SK-N-SH treated with all-trans-retinoic acid at 6 μM for 48 hours (cell line): ENCODE results near the gene PLB1.

Source experiments
- ATAC-seq: fragments of 200-7000 bp; cut with Tn5 transposase; 3 replicates; pipeline ENCODE4 v1.9.1; 2020; ENCODE audit warnings: mild to moderate bottlenecking, moderate library complexity
- ARNTL ChIP-seq: fragments of 450-650 bp; formaldehyde crosslinking; IDR thresholded peaks from 2 replicates; pipeline ENCODE4 v1.5.0; 2020; ENCODE audit warnings: low read depth, mild to moderate bottlenecking, moderate library complexity, borderline replicate concordance
- CSDC2 ChIP-seq: fragments of 250-450 bp; sonication (Bioruptor Pico); IDR thresholded peaks from 2 replicates; pipeline ENCODE4 v1.5.0; 2020; ENCODE audit warnings: mild to moderate bottlenecking, moderate library complexity
- ESRRG ChIP-seq: fragments of 250-450 bp; sonication (Bioruptor Pico); IDR thresholded peaks from 2 replicates; pipeline ENCODE4 v1.6.1; 2021; ENCODE audit warnings: mild to moderate bottlenecking
- GLIS3 ChIP-seq: fragments of 250-450 bp; sonication (Bioruptor Pico); IDR thresholded peaks from 2 replicates; pipeline ENCODE4 v1.5.0; 2020; ENCODE audit warnings: mild to moderate bottlenecking, moderate library complexity
- ISL1 ChIP-seq: fragments of 250-450 bp; sonication (Bioruptor Pico); IDR thresholded peaks from 2 replicates; pipeline ENCODE4 v2.1.2; 2022; ENCODE audit warnings: mild to moderate bottlenecking, moderate library complexity
- OSR1 ChIP-seq: fragments of 250-450 bp; sonication (Bioruptor Pico); IDR thresholded peaks from 2 replicates; pipeline ENCODE4 v1.8.0; 2022; ENCODE audit warnings: moderate library complexity, mild to moderate bottlenecking, inconsistent platforms
- PPARA ChIP-seq: fragments of 250-450 bp; sonication (Bioruptor Pico); IDR thresholded peaks from 2 replicates; pipeline ENCODE4 v1.5.0; 2020; ENCODE audit warnings: mild to moderate bottlenecking, borderline replicate concordance
- RARB ChIP-seq: fragments of 250-450 bp; sonication (Bioruptor Pico); IDR thresholded peaks from 2 replicates; pipeline ENCODE4 v1.8.0; 2021; ENCODE audit warnings: mild to moderate bottlenecking, moderate library complexity
- SNAI2 ChIP-seq: fragments of 250-450 bp; sonication (Bioruptor Pico); IDR thresholded peaks from 2 replicates; pipeline ENCODE4 v1.5.0; 2020; ENCODE audit warnings: mild to moderate bottlenecking, moderate library complexity
- TCF4 ChIP-seq: fragments of 250-450 bp; sonication (Bioruptor Pico); IDR thresholded peaks from 2 replicates; pipeline ENCODE4 v1.8.0; 2021; ENCODE audit warnings: mild to moderate bottlenecking, moderate library complexity, borderline replicate concordance
- TOX ChIP-seq: fragments of 250-450 bp; sonication (Bioruptor Pico); IDR thresholded peaks from 2 replicates; pipeline ENCODE4 v1.8.0; 2021; ENCODE audit warnings: mild to moderate bottlenecking, moderate library complexity, borderline replicate concordance
- ZC3H10 ChIP-seq: fragments of 250-450 bp; sonication (Bioruptor Pico); IDR thresholded peaks from 2 replicates; pipeline ENCODE4 v1.5.1; 2021; ENCODE audit warnings: mild to moderate bottlenecking, moderate library complexity
- ZFP3 ChIP-seq: fragments of 250-450 bp; sonication (Bioruptor Pico); IDR thresholded peaks from 2 replicates; pipeline ENCODE4 v1.5.0; 2020; ENCODE audit warnings: mild to moderate bottlenecking, moderate library complexity
- ZFP30 ChIP-seq: fragments of 450-650 bp; formaldehyde crosslinking; IDR thresholded peaks from 2 replicates; pipeline ENCODE4 v1.5.0; 2022; ENCODE audit warnings: mild to moderate bottlenecking, moderate library complexity
- ZNF565 ChIP-seq: fragments of 450-650 bp; formaldehyde crosslinking; conservative IDR thresholded peaks from 2 replicates; pipeline ENCODE4 v1.5.0; 2020; ENCODE audit warnings: low read depth, mild to moderate bottlenecking, moderate library complexity
- ZNF70 ChIP-seq: fragments of 450-650 bp; formaldehyde crosslinking; IDR thresholded peaks from 2 replicates; pipeline ENCODE4 v1.5.0; 2020; ENCODE audit warnings: mild to moderate bottlenecking, moderate library complexity
- ZNF8 ChIP-seq: fragments of 450-650 bp; formaldehyde crosslinking; IDR thresholded peaks from 2 replicates; pipeline ENCODE4 v1.5.0; 2020; ENCODE audit warnings: mild to moderate bottlenecking, moderate library complexity
- TF ChIP-seq, protein P1 (sequence below): fragments of 250-450 bp; sonication (Bioruptor Pico); IDR thresholded peaks from 2 replicates; pipeline ENCODE4 v1.5.1; 2021; ENCODE audit warnings: mild to moderate bottlenecking, moderate library complexity
- TF ChIP-seq, protein P2 (sequence below): fragments of 250-450 bp; sonication (Bioruptor Pico); IDR thresholded peaks from 2 replicates; pipeline ENCODE4 v1.8.0; 2021; ENCODE audit warnings: low read depth, mild to moderate bottlenecking, moderate library complexity, borderline replicate concordance
- TF ChIP-seq, protein P3 (sequence below): fragments of 250-450 bp; sonication (Bioruptor Pico); IDR thresholded peaks from 2 replicates; pipeline ENCODE4 v1.8.0; 2020; ENCODE audit warnings: mild to moderate bottlenecking, moderate library complexity, borderline replicate concordance
- TF ChIP-seq, protein P4 (sequence below): fragments of 250-450 bp; sonication (Bioruptor Pico); IDR thresholded peaks from 2 replicates; pipeline ENCODE4 v1.5.1; 2020; ENCODE audit warnings: low read depth, mild to moderate bottlenecking, moderate library complexity

Gene PLB1

DNA sequence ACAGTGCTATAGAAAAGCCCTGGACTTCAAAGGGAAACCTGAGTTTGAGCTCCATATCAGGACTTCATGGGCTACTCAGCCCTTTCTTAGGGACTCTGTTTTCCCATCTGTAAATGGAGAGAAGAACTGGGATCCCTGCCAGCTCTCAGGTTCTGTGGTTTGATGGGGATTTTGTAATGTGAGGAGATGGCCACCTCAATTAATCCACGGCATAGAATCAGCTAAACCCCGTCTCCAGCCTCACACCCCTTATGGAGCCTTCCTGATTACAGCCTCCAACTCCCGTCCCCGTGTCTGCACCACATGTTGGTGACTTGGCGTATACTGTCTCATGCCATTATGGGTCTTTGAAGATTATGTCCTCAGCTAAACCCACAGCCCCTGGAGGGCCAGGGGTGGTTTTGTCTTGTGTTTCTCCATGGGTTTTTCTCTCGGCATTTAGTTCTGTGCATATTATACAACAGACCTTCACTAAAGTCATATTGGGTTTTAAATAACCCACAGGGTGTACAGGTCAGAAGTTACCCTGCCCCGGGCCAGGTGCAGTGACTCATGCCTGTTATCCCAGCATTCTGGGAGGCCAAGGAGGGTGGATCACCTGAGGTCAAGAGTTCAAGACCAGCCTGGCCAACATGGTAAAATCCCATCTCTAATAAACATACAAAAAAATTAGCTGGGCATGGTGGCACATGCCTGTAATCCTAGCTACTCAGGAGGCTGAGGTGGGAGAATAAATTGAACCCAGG, 192.0 kb downstream of the PLB1 start:
- TF ChIP-seq ZNF565 (CRISPR knock-in tag) (no peak), ZFP30 (CRISPR knock-in tag) (no peak), GLIS3 (CRISPR knock-in tag) (no peak), ISL1 (CRISPR knock-in tag) (no peak), SNAI2 (CRISPR knock-in tag) (no peak), ARNTL (CRISPR knock-in tag) (no peak), TOX (CRISPR knock-in tag) (no peak), PPARA (no peak), ZC3H10 (CRISPR knock-in tag) (no peak), RARB (CRISPR knock-in tag) (no peak), ZNF8 (no peak), ESRRG (no peak), ZNF70 (CRISPR knock-in tag) (no peak)
- TF ChIP-seq, protein P1, sequence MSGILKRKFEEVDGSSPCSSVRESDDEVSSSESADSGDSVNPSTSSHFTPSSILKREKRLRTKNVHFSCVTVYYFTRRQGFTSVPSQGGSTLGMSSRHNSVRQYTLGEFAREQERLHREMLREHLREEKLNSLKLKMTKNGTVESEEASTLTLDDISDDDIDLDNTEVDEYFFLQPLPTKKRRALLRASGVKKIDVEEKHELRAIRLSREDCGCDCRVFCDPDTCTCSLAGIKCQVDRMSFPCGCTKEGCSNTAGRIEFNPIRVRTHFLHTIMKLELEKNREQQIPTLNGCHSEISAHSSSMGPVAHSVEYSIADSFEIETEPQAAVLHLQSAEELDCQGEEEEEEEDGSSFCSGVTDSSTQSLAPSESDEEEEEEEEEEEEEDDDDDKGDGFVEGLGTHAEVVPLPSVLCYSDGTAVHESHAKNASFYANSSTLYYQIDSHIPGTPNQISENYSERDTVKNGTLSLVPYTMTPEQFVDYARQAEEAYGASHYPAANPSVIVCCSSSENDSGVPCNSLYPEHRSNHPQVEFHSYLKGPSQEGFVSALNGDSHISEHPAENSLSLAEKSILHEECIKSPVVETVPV, result no peak
- TF ChIP-seq, all 23 proteins: peak for 0
- ATAC-seq, result no peak

DNA sequence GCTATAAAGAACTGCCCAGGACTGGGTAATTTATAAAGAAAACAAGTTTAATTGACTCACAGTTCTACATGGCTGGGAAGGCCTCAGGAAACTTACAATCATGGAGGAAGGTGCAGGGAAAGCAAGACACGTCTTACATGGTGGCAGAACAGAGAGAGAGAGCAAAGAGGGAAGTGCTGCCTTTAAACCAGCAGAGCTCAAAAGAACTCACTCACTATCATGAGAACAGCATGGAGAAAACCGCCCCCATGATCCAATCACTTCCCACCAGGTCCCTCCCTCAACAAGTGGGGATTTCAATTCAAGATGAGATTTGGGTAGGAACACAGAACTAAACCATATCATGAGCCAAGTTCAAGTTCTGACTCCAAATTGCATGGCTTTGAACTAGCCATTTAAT, 193.0 kb downstream of the PLB1 start:
- TF ChIP-seq ZC3H10 (CRISPR knock-in tag), result no peak
- no peak for TF ChIP-seq TOX (CRISPR knock-in tag)
- TF ChIP-seq, protein P2, sequence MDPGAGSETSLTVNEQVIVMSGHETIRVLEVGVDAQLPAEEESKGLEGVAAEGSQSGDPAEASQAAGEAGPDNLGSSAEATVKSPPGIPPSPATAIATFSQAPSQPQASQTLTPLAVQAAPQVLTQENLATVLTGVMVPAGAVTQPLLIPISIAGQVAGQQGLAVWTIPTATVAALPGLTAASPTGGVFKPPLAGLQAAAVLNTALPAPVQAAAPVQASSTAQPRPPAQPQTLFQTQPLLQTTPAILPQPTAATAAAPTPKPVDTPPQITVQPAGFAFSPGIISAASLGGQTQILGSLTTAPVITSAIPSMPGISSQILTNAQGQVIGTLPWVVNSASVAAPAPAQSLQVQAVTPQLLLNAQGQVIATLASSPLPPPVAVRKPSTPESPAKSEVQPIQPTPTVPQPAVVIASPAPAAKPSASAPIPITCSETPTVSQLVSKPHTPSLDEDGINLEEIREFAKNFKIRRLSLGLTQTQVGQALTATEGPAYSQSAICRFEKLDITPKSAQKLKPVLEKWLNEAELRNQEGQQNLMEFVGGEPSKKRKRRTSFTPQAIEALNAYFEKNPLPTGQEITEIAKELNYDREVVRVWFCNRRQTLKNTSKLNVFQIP (CRISPR knock-in tag), result no peak
- no peak for TF ChIP-seq ZNF70 (CRISPR knock-in tag)
- TF ChIP-seq, protein P3, sequence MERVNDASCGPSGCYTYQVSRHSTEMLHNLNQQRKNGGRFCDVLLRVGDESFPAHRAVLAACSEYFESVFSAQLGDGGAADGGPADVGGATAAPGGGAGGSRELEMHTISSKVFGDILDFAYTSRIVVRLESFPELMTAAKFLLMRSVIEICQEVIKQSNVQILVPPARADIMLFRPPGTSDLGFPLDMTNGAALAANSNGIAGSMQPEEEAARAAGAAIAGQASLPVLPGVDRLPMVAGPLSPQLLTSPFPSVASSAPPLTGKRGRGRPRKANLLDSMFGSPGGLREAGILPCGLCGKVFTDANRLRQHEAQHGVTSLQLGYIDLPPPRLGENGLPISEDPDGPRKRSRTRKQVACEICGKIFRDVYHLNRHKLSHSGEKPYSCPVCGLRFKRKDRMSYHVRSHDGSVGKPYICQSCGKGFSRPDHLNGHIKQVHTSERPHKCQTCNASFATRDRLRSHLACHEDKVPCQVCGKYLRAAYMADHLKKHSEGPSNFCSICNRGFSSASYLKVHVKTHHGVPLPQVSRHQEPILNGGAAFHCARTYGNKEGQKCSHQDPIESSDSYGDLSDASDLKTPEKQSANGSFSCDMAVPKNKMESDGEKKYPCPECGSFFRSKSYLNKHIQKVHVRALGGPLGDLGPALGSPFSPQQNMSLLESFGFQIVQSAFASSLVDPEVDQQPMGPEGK (CRISPR knock-in tag), result no peak
- no peak for TF ChIP-seq OSR1 (CRISPR knock-in tag)
- TF ChIP-seq PPARA, result no peak
- TF ChIP-seq ZFP3 (CRISPR knock-in tag), result no peak
- TF ChIP-seq ISL1 (CRISPR knock-in tag), result no peak
- TF ChIP-seq ZFP30 (CRISPR knock-in tag), result no peak
- TF ChIP-seq ZNF8, result no peak
- TF ChIP-seq ESRRG, result no peak
- TF ChIP-seq ZNF565 (CRISPR knock-in tag), result no peak
- no peak for TF ChIP-seq TCF4 (CRISPR knock-in tag)
- TF ChIP-seq, protein P4, sequence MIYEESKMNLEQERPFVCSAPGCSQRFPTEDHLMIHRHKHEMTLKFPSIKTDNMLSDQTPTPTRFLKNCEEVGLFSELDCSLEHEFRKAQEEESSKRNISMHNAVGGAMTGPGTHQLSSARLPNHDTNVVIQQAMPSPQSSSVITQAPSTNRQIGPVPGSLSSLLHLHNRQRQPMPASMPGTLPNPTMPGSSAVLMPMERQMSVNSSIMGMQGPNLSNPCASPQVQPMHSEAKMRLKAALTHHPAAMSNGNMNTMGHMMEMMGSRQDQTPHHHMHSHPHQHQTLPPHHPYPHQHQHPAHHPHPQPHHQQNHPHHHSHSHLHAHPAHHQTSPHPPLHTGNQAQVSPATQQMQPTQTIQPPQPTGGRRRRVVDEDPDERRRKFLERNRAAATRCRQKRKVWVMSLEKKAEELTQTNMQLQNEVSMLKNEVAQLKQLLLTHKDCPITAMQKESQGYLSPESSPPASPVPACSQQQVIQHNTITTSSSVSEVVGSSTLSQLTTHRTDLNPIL (CRISPR knock-in tag), result no peak
- no peak for TF ChIP-seq ARNTL (CRISPR knock-in tag)
- TF ChIP-seq, protein P1, result no peak
- no peak for ATAC-seq

DNA sequence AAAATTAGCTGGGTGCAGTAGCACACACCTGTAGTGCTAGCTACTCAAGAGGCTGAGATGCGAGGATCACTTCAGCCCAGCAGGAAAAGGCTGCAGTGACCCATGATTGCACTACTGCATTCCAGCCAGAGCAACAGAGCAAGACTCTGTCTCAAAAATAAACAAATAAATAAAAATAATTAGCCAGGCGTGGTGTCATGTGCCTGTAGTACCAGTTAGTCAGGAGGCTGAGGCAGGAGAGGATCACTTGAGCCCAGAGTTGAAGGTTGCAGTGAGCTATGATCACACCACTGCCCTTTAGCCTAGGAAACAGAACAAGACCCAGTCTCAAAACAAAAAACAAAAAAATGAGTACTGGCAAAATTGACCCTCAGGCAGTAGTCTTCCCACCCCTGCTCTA, 193.9 kb downstream of the PLB1 start:
- no peak for ATAC-seq
- TF ChIP-seq ZNF70 (CRISPR knock-in tag), result no peak
- TF ChIP-seq TOX (CRISPR knock-in tag), result no peak
- TF ChIP-seq ESRRG, result no peak
- TF ChIP-seq, protein P3 (CRISPR knock-in tag), result no peak
- TF ChIP-seq ZFP30 (CRISPR knock-in tag), result no peak
- TF ChIP-seq ZFP3 (CRISPR knock-in tag), result no peak
- no peak for TF ChIP-seq ISL1 (CRISPR knock-in tag)
- TF ChIP-seq SNAI2 (CRISPR knock-in tag), result no peak
- TF ChIP-seq TCF4 (CRISPR knock-in tag), result no peak
- TF ChIP-seq RARB (CRISPR knock-in tag), result no peak
- TF ChIP-seq, protein P4 (CRISPR knock-in tag), result no peak
- no peak for TF ChIP-seq PPARA
- TF ChIP-seq ARNTL (CRISPR knock-in tag), result no peak
- TF ChIP-seq CSDC2, result no peak
- TF ChIP-seq ZC3H10 (CRISPR knock-in tag), result no peak
- TF ChIP-seq, protein P2 (CRISPR knock-in tag), result no peak
